K562 (cell line): ENCODE measurements around the gene LRIT3.

Experiments
- BDP1 ChIP-seq: IDR thresholded peaks from 3 replicates; pipeline ENCODE4 v1.6.1; 2011; ENCODE audit not compliant: insufficient read length, insufficient read depth
- FOXM1 ChIP-seq, 2 experiments: fragments of 450-650 bp in 1 of 2; sonication (generic) in 1 of 2; formaldehyde crosslinking in 1 of 2; IDR thresholded peaks; 2 replicates each; pipeline versions ENCODE4 v1.6.1 to v1.9.0; 2017 to 2022; ENCODE audit warnings: low read depth in 2 of 2, mild to moderate bottlenecking in 2 of 2, missing genetic modification reagents in 1 of 2, moderate library complexity in 1 of 2
- ILF3 ChIP-seq: fragments of 450-650 bp; IDR thresholded peaks from 2 replicates; pipeline ENCODE4 v1.6.1; 2018; ENCODE audit warnings: antibody characterized with exemption, mild to moderate bottlenecking, moderate library complexity, borderline replicate concordance
- RFX5 ChIP-seq: IDR thresholded peaks from 2 replicates; pipeline ENCODE4 v1.6.1; 2011; ENCODE audit warnings: low read depth, mild to moderate bottlenecking, improper control_type of control experiment, low read length
- ZNF253 ChIP-seq: fragments of 250-450 bp; sonication (Bioruptor Pico); conservative IDR thresholded peaks from 2 replicates; pipeline ENCODE4 v1.6.1; 2021; ENCODE audit warnings: mild to moderate bottlenecking
- ZNF57 ChIP-seq: fragments of 450-650 bp; formaldehyde crosslinking; IDR thresholded peaks from 2 replicates; pipeline ENCODE4 v1.4.0; 2020; ENCODE audit warnings: mild to moderate bottlenecking, moderate library complexity
- ZZZ3 ChIP-seq: fragments of 450-650 bp; IDR thresholded peaks from 2 replicates; pipeline ENCODE4 v1.6.1; 2016; ENCODE audit warnings: antibody characterized with exemption, mild to moderate bottlenecking, moderate library complexity
- TF ChIP-seq, protein P1 (sequence below): fragments of 250-450 bp; sonication (Bioruptor Pico); IDR thresholded peaks from 2 replicates; pipeline ENCODE4 v1.5.0; 2022; ENCODE audit warnings: mild to moderate bottlenecking

DNA sequence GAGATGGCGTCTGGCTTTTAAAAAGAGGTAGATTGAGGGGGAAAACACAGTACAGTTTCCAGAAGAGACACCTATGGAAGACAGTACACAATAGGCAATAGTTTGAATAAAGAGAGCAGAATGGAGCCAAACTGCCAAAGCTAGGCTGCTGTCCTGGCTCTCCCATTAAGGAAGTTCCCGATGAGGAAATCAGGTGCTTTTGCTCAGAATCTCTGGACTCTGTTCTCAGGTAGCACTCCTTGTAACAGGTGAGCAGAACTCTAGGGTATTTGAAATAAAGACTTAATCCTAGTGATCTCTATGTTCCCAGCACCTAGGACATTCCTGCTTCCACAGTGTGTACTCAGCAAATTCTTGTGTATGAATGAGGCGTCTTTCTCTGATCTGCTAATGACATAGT lies 66.4 kb downstream of the LRIT3 start:
- TF ChIP-seq ZNF253 (CRISPR knock-in tag) (no peak), ZZZ3 (no peak), ZNF57 (no peak), RFX5 (no peak), BDP1 (no peak), ILF3 (no peak), FOXM1 (IDR thresholded peaks at IDR 0.05; ENCODE audit: low read depth) (no peak), FOXM1 (CRISPR knock-in tag; IDR thresholded peaks at IDR 0.05; ENCODE audit: low read depth) (no peak)
- TF ChIP-seq, protein P1, sequence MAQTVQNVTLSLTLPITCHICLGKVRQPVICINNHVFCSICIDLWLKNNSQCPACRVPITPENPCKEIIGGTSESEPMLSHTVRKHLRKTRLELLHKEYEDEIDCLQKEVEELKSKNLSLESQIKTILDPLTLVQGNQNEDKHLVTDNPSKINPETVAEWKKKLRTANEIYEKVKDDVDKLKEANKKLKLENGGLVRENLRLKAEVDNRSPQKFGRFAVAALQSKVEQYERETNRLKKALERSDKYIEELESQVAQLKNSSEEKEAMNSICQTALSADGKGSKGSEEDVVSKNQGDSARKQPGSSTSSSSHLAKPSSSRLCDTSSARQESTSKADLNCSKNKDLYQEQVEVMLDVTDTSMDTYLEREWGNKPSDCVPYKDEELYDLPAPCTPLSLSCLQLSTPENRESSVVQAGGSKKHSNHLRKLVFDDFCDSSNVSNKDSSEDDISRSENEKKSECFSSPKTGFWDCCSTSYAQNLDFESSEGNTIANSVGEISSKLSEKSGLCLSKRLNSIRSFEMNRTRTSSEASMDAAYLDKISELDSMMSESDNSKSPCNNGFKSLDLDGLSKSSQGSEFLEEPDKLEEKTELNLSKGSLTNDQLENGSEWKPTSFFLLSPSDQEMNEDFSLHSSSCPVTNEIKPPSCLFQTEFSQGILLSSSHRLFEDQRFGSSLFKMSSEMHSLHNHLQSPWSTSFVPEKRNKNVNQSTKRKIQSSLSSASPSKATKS, result no peak
